Loucy (cell line): ENCODE data around the gene ZNF775.

ENCODE experiments used
- H2AFZ ChIP-seq: fragments of 200-600 bp; sonication (generic); 2 replicates; pipeline ENCODE4 v1.6.0; 2016; ENCODE audit warnings: antibody characterized with exemption, mild to moderate bottlenecking, low read length, moderate library complexity
- H3F3A ChIP-seq: fragments of 200-600 bp; 2 replicates; pipeline ENCODE4 v1.6.0; 2016; ENCODE audit warnings: antibody characterized with exemption, low read depth, mild to moderate bottlenecking
- H3K27me3 ChIP-seq: fragments of 200-600 bp; sonication (generic); 2 replicates; pipeline ENCODE4 v1.6.1; 2014; ENCODE audit warnings: low read length, mild to moderate bottlenecking; ENCODE audit not compliant: insufficient read depth, poor library complexity, severe bottlenecking
- H3K36me3 ChIP-seq: fragments of 200-600 bp; sonication (generic); 2 replicates; pipeline ENCODE4 v1.6.1; 2016; ENCODE audit warnings: low read length; ENCODE audit not compliant: insufficient read depth
- H3K4me1 ChIP-seq: fragments of 200-600 bp; sonication (generic); 2 replicates; pipeline ENCODE4 v1.5.1; 2014; ENCODE audit warnings: low read length, mild to moderate bottlenecking; ENCODE audit not compliant: insufficient read depth, poor library complexity, severe bottlenecking
- H3K4me2 ChIP-seq: fragments of 200-600 bp; sonication (generic); 2 replicates; pipeline ENCODE4 v1.6.0; 2014; ENCODE audit warnings: antibody characterized with exemption, low read length, low read depth, mild to moderate bottlenecking; ENCODE audit not compliant: poor library complexity, severe bottlenecking
- H3K4me3 ChIP-seq: fragments of 200-600 bp; sonication (generic); 2 replicates; pipeline ENCODE4 v1.5.1; 2014; ENCODE audit warnings: low read length, mild to moderate bottlenecking, mixed read lengths; ENCODE audit not compliant: poor library complexity, severe bottlenecking
- H3K79me2 ChIP-seq: fragments of 200-600 bp; sonication (generic); 2 replicates; pipeline ENCODE4 v1.6.1; 2014; ENCODE audit warnings: low read length; ENCODE audit not compliant: insufficient read depth
- H3K9ac ChIP-seq: fragments of 200-600 bp; sonication (generic); 2 replicates; pipeline ENCODE4 v1.6.0; 2014; ENCODE audit warnings: mild to moderate bottlenecking, low read depth, low read length, moderate library complexity; ENCODE audit not compliant: poor library complexity, severe bottlenecking
- H3K9me2 ChIP-seq: fragments of 200-600 bp; sonication (generic); replicated peaks from 2 replicates; pipeline ENCODE4 v1.6.1; 2016; ENCODE audit warnings: low read depth, low read length, mixed read lengths
- H3K9me3 ChIP-seq: fragments of 200-600 bp; sonication (generic); 2 replicates; pipeline ENCODE4 v1.6.1; 2014; ENCODE audit warnings: mild to moderate bottlenecking, antibody characterized with exemption, low read length, low read depth; ENCODE audit not compliant: insufficient read depth
- H4K20me1 ChIP-seq: fragments of 200-600 bp; sonication (generic); 2 replicates; pipeline ENCODE4 v1.6.0; 2014; ENCODE audit warnings: antibody characterized with exemption, low read length, mild to moderate bottlenecking; ENCODE audit not compliant: insufficient read depth, poor library complexity, severe bottlenecking
- EZH2phosphoT487 ChIP-seq: fragments of 200-600 bp; IDR thresholded peaks from 2 replicates; pipeline ENCODE4 v1.6.1; 2018; ENCODE audit warnings: antibody characterized with exemption, mild to moderate bottlenecking, moderate library complexity, borderline replicate concordance
- TF ChIP-seq, protein P1 (sequence below): fragments of 200-600 bp; sonication (generic); conservative IDR thresholded peaks from 2 replicates; pipeline ENCODE4 v1.5.1; 2014; ENCODE audit warnings: mild to moderate bottlenecking, antibody characterized with exemption, low read length

ZNF775 gene

GRCh38 chr7:150388306-150388705 lies 9.2 kb downstream of the ZNF775 start:
- H3K9me2 ChIP-seq, result no peaks in the 10 kb centered on the region
- H3K4me3 ChIP-seq, result no peak overlapping the region
- no peak overlapping the region for H2AFZ ChIP-seq
- no peaks in the 10 kb centered on the region for H3F3A ChIP-seq
- TF ChIP-seq, protein P1, sequence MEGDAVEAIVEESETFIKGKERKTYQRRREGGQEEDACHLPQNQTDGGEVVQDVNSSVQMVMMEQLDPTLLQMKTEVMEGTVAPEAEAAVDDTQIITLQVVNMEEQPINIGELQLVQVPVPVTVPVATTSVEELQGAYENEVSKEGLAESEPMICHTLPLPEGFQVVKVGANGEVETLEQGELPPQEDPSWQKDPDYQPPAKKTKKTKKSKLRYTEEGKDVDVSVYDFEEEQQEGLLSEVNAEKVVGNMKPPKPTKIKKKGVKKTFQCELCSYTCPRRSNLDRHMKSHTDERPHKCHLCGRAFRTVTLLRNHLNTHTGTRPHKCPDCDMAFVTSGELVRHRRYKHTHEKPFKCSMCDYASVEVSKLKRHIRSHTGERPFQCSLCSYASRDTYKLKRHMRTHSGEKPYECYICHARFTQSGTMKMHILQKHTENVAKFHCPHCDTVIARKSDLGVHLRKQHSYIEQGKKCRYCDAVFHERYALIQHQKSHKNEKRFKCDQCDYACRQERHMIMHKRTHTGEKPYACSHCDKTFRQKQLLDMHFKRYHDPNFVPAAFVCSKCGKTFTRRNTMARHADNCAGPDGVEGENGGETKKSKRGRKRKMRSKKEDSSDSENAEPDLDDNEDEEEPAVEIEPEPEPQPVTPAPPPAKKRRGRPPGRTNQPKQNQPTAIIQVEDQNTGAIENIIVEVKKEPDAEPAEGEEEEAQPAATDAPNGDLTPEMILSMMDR, result no peak
- no peak for TF ChIP-seq EZH2phosphoT487
- H3K9me3 ChIP-seq, result no peaks in the 10 kb centered on the region
- H4K20me1 ChIP-seq, result no peaks in the 10 kb centered on the region
- H3K9ac ChIP-seq, result no peak overlapping the region
- H3K36me3 ChIP-seq, result peaks cover 4% of the 10 kb centered on the region; the same call in 1 of the 2 replicates
- no peak overlapping the region for H3K4me2 ChIP-seq
- H3K27me3 ChIP-seq, result no peaks in the 10 kb centered on the region
- H3K4me1 ChIP-seq, result peaks cover 14% of the 10 kb centered on the region
- H3K79me2 ChIP-seq, result peaks cover 18% of the 10 kb centered on the region; the same call in 1 of the 2 replicates

DNA sequence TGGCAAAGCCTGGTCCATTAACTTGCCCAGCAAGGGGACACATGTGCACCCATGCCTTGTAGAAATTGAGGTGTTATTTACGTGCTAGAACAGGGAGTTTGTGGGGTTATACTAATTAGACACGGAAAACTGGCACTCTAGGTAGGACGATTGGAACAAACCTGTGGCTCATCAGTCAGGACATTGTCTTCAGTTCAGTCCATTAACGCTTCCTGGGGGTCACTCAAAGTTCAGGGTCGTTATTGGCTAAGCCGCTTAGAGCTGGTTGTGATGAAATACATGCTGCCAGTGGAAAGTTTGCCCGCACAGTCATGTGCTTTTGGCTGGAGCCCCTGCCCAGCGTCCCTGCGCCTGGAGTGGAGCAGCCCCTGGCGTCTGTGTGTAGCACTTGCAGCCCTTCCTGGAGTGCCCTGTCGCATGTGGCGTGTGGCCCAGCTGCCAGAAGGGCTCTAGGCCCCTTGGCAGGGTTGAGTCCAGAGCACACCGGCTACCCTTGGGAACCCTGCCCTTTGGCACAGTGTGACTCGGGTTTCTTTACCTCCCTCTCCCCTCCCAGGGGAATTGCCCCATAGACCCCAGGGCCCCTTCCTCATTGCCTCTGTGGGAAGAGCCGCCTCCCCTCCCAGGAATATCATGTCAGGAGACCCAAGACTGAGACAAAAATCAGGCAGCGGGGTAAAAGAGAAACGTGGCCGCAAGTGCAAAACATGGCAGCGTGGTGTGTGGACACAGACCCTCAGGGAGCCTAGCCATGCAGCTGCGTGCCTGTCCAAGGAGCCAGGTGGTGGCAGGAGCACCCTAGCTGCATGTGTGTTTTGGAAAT lies 9.8 kb downstream of the ZNF775 start:
- no peak overlapping the region for H3K4me2 ChIP-seq
- TF ChIP-seq EZH2phosphoT487, result no peak
- TF ChIP-seq, protein P1, result no peak

DNA sequence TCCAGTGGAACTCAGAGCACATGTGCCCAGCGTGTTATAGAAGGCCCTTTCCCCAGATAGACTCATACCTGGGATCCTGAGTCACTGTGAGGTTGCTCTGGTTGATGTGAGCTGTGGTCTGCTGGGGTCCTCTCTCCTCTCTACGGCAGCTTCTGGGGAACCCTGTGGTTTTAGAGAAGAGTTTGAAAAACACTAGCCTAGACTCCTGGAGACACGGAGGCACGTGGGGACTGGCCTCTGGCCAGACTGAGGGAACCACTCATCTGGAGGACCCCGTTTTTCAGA lies 10.3 kb downstream of the ZNF775 start:
- no peak overlapping the region for H2AFZ ChIP-seq
- peaks cover 2% of the 10 kb centered on the region for H3K4me1 ChIP-seq
- no peak for TF ChIP-seq EZH2phosphoT487
- TF ChIP-seq, protein P1, result no peak
- no peaks in the 10 kb centered on the region for H3K9me2 ChIP-seq
- H3K9ac ChIP-seq, result no peak overlapping the region
- H4K20me1 ChIP-seq, result no peaks in the 10 kb centered on the region
- peaks cover 4% of the 10 kb centered on the region; the same call in 1 of the 2 replicates for H3K36me3 ChIP-seq
- no peak overlapping the region for H3K4me3 ChIP-seq
- H3F3A ChIP-seq, result no peaks in the 10 kb centered on the region
- H3K79me2 ChIP-seq, result peaks cover 6% of the 10 kb centered on the region; the same call in 1 of the 2 replicates
- no peak overlapping the region for H3K4me2 ChIP-seq
- H3K27me3 ChIP-seq, result no peaks in the 10 kb centered on the region
- H3K9me3 ChIP-seq, result no peaks in the 10 kb centered on the region

More for the DNA sequence above, 9.8 kb downstream of the ZNF775 start:
- H3K4me3 ChIP-seq, result no peak overlapping the region
- H3K9ac ChIP-seq, result no peak overlapping the region
- H3K79me2 ChIP-seq, result peaks cover 12% of the 10 kb centered on the region; the same call in 1 of the 2 replicates
- no peaks in the 10 kb centered on the region for H3K27me3 ChIP-seq
- no peaks in the 10 kb centered on the region for H3K9me3 ChIP-seq
- H3F3A ChIP-seq, result no peaks in the 10 kb centered on the region
- H3K9me2 ChIP-seq, result no peaks in the 10 kb centered on the region
- peaks cover 4% of the 10 kb centered on the region; the same call in 1 of the 2 replicates for H3K36me3 ChIP-seq
- H3K4me1 ChIP-seq, result peaks cover 8% of the 10 kb centered on the region
- no peak overlapping the region for H2AFZ ChIP-seq
- H4K20me1 ChIP-seq, result no peaks in the 10 kb centered on the region
